Keratinocyte (primary cell): ENCODE data around the gene NEK2.
"Not testable (repeated sequence)": the region's sequence is repeated elsewhere in the genome, so short reads cannot be mapped to it uniquely, and the experiment has no call there.

Experiments
- EZH2 ChIP-seq: IDR thresholded peaks from one replicate; pipeline ENCODE4 v1.6.1; 2012; ENCODE audit warnings: inconsistent platforms, mild to moderate bottlenecking, low read length, moderate library complexity
- TF ChIP-seq, protein P1 (sequence below), 3 experiments: IDR thresholded peaks in 1 of 3; conservative IDR thresholded peaks in 1 of 3; optimal IDR thresholded peaks in 1 of 3; 2 replicates in 2 of 3; 3 replicates in 1 of 3; pipeline versions ENCODE3 to v1.5.1; 2011; ENCODE audit warnings: low read length in 3 of 3, mild to moderate bottlenecking in 3 of 3, moderate library complexity in 2 of 3, control low read depth in 1 of 3, inconsistent platforms in 1 of 3; ENCODE audit not compliant: insufficient read depth in 2 of 3; ENCODE audit errors: extremely low read depth in 1 of 3

DNA sequence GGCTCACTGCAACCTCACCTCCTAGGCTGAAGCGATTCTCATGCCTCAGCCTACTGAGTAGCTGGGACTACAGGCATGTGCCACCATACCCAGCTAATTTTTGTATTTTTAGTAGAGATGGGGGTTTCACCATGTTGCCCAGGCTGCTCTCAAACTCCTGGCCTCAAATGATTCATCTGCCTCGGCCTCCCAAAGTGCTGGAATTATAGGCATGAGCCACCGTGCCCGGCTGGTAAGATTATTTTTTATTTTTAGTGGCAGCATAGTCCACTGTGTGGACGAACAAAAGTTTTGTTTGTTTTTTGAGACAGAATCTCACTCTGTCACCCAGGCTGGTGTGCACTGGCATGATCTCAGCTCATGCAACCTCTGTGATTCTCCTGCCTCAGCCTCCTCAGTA lies 29.8 kb downstream of the NEK2 start:
- TF ChIP-seq, protein P1, sequence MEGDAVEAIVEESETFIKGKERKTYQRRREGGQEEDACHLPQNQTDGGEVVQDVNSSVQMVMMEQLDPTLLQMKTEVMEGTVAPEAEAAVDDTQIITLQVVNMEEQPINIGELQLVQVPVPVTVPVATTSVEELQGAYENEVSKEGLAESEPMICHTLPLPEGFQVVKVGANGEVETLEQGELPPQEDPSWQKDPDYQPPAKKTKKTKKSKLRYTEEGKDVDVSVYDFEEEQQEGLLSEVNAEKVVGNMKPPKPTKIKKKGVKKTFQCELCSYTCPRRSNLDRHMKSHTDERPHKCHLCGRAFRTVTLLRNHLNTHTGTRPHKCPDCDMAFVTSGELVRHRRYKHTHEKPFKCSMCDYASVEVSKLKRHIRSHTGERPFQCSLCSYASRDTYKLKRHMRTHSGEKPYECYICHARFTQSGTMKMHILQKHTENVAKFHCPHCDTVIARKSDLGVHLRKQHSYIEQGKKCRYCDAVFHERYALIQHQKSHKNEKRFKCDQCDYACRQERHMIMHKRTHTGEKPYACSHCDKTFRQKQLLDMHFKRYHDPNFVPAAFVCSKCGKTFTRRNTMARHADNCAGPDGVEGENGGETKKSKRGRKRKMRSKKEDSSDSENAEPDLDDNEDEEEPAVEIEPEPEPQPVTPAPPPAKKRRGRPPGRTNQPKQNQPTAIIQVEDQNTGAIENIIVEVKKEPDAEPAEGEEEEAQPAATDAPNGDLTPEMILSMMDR (optimal IDR thresholded peaks at IDR 0.05 in 1 of 3, IDR thresholded peaks at IDR 0.05 in 1 of 3, conservative IDR thresholded peaks at IDR 0.05 in 1 of 3; ENCODE audit: extremely low read depth in 1 of 3, insufficient read depth in 2 of 3, low read length in 3 of 3) = not testable (repeated sequence)
- not testable (repeated sequence) for TF ChIP-seq EZH2
